ENCODE results near the gene KRT31.
"Not testable (repeated sequence)": the region's sequence is repeated elsewhere in the genome, so short reads cannot be mapped to it uniquely, and the experiment has no call there.

KRT31 gene

DNA sequence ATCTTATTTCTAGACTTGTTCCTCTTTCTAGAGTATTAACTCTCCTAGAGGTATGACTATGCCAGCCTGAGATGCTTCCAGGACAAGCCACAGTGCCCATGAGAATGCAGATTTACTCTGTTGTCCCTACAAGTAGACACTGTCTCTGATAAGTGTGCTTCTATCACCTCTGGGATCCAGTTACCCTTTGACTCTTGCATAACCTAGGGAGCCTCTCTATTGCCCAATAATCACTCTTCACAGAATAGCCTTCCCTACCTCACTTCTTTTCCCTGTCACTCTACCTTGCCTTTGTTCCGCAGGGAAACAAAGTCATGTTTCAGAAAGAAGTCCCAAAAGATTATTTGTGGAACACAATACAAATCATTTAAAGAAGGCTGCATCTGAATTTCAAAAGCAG is 13.7 kb downstream of the KRT31 start:
- Histone ChIP-seq H3K27ac (ENCODE audit: low read length) (no peak overlapping the region), H3K36me3 (ENCODE audit: control insufficient read depth, low read depth, low read length) (no peaks in the 10 kb centered on the region), H3K9ac (ENCODE audit: low read length) (no peak overlapping the region), H3K27me3 (ENCODE audit: control insufficient read depth, insufficient read depth, low read length) (no peaks in the 10 kb centered on the region), H3K4me1 (ENCODE audit: control insufficient read depth, low read depth, low read length) (no peaks in the 10 kb centered on the region), H3K9me3 (ENCODE audit: control insufficient read depth, low read depth, low read length) (no peaks in the 10 kb centered on the region), H3K4me3 (ENCODE audit: low read length) (no peak overlapping the region)

DNA sequence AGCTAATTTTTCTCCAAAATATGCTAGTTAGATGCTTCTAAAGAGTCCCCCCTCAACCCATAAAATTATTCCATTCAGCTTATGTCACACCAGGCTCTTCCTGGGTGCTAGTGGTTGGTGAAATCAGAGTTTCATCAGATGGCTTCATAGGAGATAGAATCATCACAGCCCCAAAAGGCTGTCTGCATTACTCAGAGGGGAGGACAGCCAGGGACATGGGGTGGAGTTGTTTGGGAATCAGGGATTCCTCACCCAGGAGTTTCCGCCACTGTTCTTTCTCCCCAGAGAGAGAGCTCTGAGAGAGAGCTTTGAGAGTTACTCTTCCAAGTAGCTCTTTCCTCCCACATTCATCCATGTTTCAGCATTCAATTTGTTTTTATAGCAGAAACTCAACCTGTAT is 15.0 kb downstream of the KRT31 start:
- Histone ChIP-seq H3K27me3 (ENCODE audit: control insufficient read depth, insufficient read depth, low read length) (no peaks in the 10 kb centered on the region), H3K9ac (ENCODE audit: low read length) (no peak overlapping the region), H3K36me3 (ENCODE audit: control insufficient read depth, low read depth, low read length) (no peaks in the 10 kb centered on the region), H3K4me1 (ENCODE audit: control insufficient read depth, low read depth, low read length) (no peaks in the 10 kb centered on the region), H3K4me3 (ENCODE audit: low read length) (no peak overlapping the region), H3K27ac (ENCODE audit: low read length) (no peak overlapping the region), H3K9me3 (ENCODE audit: control insufficient read depth, low read depth, low read length) (no peaks in the 10 kb centered on the region)

DNA sequence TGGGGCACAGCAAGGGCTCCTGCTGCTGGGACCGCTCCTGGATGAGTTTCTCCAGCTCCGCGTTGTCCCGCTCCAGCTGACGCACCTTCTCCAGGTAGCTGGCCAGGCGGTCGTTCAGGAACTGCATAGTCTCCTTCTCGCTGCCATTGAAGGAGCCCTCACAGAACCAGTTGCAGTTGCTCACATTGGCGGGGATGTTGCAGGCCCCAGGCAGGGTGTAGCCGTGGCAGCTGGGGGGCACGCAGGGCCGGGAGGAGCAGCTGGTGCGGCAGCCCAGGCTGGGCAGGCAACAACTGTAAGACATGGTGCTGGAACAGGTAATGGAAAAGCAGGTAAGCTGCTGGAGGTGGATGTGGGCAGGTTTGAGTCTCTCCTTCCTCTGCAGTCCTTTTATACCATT is 15.5 kb downstream of the KRT31 start, which contains the start of gene KRT34:
Gene KRT34 (minus strand): TSS at position 364 of the 400 bp plus-strand sequence. CDS start 60 bp downstream, at position 304.
- not testable (repeated sequence) for H3K4me3 ChIP-seq (ENCODE audit: low read length); H3K9me3 ChIP-seq (ENCODE audit: control insufficient read depth, low read depth, low read length); H3K4me1 ChIP-seq (ENCODE audit: control insufficient read depth, low read depth, low read length); H3K27ac ChIP-seq (ENCODE audit: low read length); H3K9ac ChIP-seq (ENCODE audit: low read length); H3K36me3 ChIP-seq (ENCODE audit: control insufficient read depth, low read depth, low read length); H3K27me3 ChIP-seq (ENCODE audit: control insufficient read depth, insufficient read depth, low read length)

DNA sequence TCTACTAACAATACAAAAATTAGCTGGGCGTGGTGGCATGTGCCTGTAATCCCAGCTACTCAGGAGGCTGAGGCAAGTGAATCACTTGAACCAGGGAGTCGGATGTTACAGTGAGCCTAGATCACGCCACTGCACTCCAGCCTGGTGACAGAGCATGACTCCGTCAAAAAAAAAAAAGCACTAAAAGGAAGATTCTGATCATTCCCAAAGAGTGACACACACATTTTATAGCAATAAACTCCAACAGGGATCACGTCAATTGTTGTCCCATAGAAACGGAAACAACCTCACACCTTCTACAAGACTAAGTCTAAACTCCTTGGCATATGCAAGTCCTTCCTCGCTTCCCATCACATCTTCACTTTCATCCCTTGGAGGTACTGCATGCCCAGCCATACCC is 17.3 kb downstream of the KRT31 start:
- H3K4me1 ChIP-seq (ENCODE audit: control insufficient read depth, low read depth, low read length); H3K9ac ChIP-seq (ENCODE audit: low read length); H3K36me3 ChIP-seq (ENCODE audit: control insufficient read depth, low read depth, low read length); H3K27ac ChIP-seq (ENCODE audit: low read length); H3K9me3 ChIP-seq (ENCODE audit: control insufficient read depth, low read depth, low read length); H3K4me3 ChIP-seq (ENCODE audit: low read length); H3K27me3 ChIP-seq (ENCODE audit: control insufficient read depth, insufficient read depth, low read length): not testable (repeated sequence)

DNA sequence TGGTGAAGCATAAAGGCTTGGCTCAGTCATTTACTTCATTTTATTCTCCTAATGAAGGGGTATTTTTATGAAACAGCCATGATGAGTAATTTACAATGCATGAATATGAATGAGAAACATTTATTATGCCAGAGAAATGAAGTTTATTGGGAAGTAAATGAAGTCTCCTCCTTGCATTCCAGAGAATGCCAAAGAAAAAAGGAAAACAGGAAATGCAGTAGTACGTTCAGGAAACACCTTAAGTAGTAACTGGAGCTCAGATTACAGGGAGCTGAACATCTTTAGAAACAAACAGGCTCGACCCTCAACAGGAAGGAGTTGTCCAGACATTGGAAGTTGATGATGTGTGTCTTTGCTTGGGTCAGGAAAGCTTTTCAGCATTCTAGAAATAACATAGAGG is 19.9 kb downstream of the KRT31 start:
- no peaks in the 10 kb centered on the region for H3K4me1 ChIP-seq (ENCODE audit: control insufficient read depth, low read depth, low read length)
- no peaks in the 10 kb centered on the region for H3K27me3 ChIP-seq (ENCODE audit: control insufficient read depth, insufficient read depth, low read length)
- no peaks in the 10 kb centered on the region for H3K9me3 ChIP-seq (ENCODE audit: control insufficient read depth, low read depth, low read length)
- no peak overlapping the region for H3K27ac ChIP-seq (ENCODE audit: low read length)
- no peaks in the 10 kb centered on the region for H3K36me3 ChIP-seq (ENCODE audit: control insufficient read depth, low read depth, low read length)
- H3K4me3 ChIP-seq (ENCODE audit: low read length) = no peak overlapping the region
- H3K9ac ChIP-seq (ENCODE audit: low read length) = no peak overlapping the region

DNA sequence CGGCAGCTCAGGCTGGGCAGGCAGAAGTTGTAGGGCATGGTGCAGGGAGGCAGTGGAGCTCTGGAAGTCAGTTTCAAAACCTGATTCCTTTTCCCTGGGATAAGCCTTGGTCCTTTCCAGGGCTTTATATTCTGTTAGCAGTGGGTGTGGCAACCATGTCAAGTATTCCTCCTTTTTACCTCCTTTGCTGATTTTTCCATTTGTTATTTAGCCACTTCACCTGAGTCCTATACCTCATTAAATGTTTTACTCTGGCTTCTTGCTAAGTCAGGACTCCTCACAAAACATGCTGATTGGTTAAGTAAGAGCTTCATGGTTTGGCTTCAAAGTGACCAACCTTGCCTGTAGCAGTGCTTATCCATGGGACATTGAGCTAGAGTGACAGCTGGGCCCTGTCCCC is 27.7 kb downstream of the KRT31 start, which contains the start of gene KRT33B:
Gene KRT33B (minus strand): TSS at position 101 of the 400 bp plus-strand sequence. CDS start 63 bp downstream, at position 38.
- Histone ChIP-seq H3K4me1 (ENCODE audit: control insufficient read depth, low read depth, low read length) (no peaks in the 10 kb centered on the region), H3K27ac (ENCODE audit: low read length) (no peak within 1 kb of the TSS), H3K9me3 (ENCODE audit: control insufficient read depth, low read depth, low read length) (no peaks in the 10 kb centered on the region), H3K36me3 (ENCODE audit: control insufficient read depth, low read depth, low read length) (no peaks in the 10 kb centered on the region), H3K4me3 (ENCODE audit: low read length) (no peak within 1 kb of the TSS), H3K27me3 (ENCODE audit: control insufficient read depth, insufficient read depth, low read length) (no peaks in the 10 kb centered on the region), H3K9ac (ENCODE audit: low read length) (no peak within 1 kb of the TSS)

DNA sequence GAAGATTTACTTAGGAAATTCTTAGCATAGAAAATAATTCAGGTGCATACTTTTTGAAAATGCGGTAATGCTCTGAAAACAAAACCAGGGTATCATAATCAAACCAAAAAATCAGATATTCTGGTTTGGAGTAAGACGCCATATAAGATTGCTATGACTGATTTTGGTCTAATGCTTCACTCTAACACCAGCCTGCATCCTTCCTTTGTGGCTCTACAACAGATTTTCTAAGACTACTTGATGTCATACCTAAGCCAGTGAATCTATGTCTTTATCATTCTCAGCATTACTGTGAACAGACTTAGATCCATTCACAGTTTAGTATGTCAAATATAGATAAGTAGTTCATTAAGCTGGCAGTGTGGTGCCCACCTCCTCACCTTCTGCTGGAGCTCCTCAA is 28.4 kb downstream of the KRT31 start:
- no peak overlapping the region for H3K27ac ChIP-seq (ENCODE audit: low read length)
- no peaks in the 10 kb centered on the region for H3K27me3 ChIP-seq (ENCODE audit: control insufficient read depth, insufficient read depth, low read length)
- no peaks in the 10 kb centered on the region for H3K9me3 ChIP-seq (ENCODE audit: control insufficient read depth, low read depth, low read length)
- no peak overlapping the region for H3K4me3 ChIP-seq (ENCODE audit: low read length)
- no peak overlapping the region for H3K9ac ChIP-seq (ENCODE audit: low read length)
- no peaks in the 10 kb centered on the region for H3K36me3 ChIP-seq (ENCODE audit: control insufficient read depth, low read depth, low read length)
- H3K4me1 ChIP-seq (ENCODE audit: control insufficient read depth, low read depth, low read length) = no peaks in the 10 kb centered on the region

DNA sequence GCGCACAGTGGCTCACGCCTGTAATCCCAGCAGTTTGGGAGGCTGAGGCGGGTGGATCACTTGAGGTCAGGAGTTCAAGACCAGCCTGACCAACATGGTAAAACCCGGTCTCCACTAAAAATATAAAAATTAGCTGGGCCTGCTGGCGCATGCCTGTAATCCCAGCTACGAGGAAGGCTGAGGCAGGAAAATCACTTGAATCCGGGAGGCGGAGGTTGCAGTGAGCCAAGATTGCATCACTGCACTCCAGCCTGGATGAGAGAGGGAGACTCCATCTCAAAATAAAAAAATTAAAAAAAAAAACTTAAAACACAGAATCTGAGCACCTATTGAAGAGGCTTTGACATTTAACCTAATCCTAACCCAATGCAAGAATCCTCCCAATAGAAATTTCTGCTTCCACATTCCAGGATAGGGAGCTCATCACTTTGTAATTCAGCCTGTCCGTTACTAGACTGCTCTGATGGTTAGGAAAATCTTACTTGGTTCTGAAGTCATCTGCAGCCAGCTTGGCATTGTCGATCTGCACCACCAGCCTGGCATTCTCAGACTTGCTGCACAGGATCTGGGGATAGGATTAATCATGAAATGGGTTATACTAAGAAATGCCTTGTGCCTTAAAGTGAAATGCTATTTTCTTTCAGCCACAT is 29.9 kb downstream of the KRT31 start:
- Histone ChIP-seq H3K9ac (ENCODE audit: low read length) (no peak overlapping the region), H3K36me3 (ENCODE audit: control insufficient read depth, low read depth, low read length) (no peaks in the 10 kb centered on the region)

DNA sequence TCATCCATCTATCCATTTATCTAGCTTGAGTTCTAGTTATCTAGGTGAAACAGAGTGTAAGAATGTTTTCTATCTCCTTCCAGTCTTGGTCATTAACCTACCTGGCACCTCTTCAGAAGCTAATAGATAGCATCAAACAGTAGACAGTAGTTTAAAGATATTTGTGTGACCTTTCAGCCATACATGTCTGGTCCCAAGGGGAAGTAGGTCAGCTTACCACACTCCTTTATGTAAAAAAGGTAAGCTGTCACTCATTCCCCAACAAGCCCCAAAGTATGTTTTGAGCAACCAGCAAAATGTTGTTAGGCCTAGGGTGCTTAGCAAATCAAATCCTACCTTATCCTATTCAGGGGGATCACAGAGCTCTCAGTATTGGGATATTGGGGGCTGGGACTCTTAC is 31.3 kb downstream of the KRT31 start:
- no peak overlapping the region for H3K9ac ChIP-seq (ENCODE audit: low read length)
- H3K4me1 ChIP-seq (ENCODE audit: control insufficient read depth, low read depth, low read length) = no peaks in the 10 kb centered on the region
- no peaks in the 10 kb centered on the region for H3K27me3 ChIP-seq (ENCODE audit: control insufficient read depth, insufficient read depth, low read length)
- H3K9me3 ChIP-seq (ENCODE audit: control insufficient read depth, low read depth, low read length) = no peaks in the 10 kb centered on the region
- H3K4me3 ChIP-seq (ENCODE audit: low read length) = no peak overlapping the region
- H3K36me3 ChIP-seq (ENCODE audit: control insufficient read depth, low read depth, low read length) = no peaks in the 10 kb centered on the region
- no peak overlapping the region for H3K27ac ChIP-seq (ENCODE audit: low read length)

More for the DNA sequence above, 29.9 kb downstream of the KRT31 start:
- Histone ChIP-seq H3K27ac (ENCODE audit: low read length) (no peak overlapping the region), H3K4me3 (ENCODE audit: low read length) (no peak overlapping the region), H3K4me1 (ENCODE audit: control insufficient read depth, low read depth, low read length) (no peaks in the 10 kb centered on the region), H3K27me3 (ENCODE audit: control insufficient read depth, insufficient read depth, low read length) (no peaks in the 10 kb centered on the region), H3K9me3 (ENCODE audit: control insufficient read depth, low read depth, low read length) (no peaks in the 10 kb centered on the region)

DNA sequence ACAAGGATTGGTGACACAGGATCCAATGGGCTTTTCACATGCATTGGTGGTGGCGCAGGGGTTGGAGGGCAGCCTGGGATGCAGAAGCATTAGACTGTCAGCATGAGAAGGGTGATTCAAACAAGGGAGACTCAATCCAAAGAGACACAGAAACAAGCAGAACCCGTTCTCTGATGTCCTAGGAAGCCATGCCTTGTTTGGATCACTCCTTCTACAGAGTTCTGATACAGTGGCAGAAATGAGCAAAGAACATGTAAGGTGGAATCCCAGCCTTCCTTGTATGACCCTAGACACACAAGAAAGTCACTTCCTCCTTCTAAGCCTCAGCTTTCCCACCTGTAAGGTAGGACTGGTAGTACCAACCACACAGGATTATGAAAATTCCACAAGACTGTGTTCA is 33.5 kb downstream of the KRT31 start:
- Histone ChIP-seq H3K27ac (ENCODE audit: low read length) (no peak overlapping the region), H3K4me1 (ENCODE audit: control insufficient read depth, low read depth, low read length) (no peaks in the 10 kb centered on the region), H3K9me3 (ENCODE audit: control insufficient read depth, low read depth, low read length) (no peaks in the 10 kb centered on the region), H3K27me3 (ENCODE audit: control insufficient read depth, insufficient read depth, low read length) (no peaks in the 10 kb centered on the region), H3K4me3 (ENCODE audit: low read length) (no peak overlapping the region), H3K9ac (ENCODE audit: low read length) (no peak overlapping the region), H3K36me3 (ENCODE audit: control insufficient read depth, low read depth, low read length) (no peaks in the 10 kb centered on the region)

DNA sequence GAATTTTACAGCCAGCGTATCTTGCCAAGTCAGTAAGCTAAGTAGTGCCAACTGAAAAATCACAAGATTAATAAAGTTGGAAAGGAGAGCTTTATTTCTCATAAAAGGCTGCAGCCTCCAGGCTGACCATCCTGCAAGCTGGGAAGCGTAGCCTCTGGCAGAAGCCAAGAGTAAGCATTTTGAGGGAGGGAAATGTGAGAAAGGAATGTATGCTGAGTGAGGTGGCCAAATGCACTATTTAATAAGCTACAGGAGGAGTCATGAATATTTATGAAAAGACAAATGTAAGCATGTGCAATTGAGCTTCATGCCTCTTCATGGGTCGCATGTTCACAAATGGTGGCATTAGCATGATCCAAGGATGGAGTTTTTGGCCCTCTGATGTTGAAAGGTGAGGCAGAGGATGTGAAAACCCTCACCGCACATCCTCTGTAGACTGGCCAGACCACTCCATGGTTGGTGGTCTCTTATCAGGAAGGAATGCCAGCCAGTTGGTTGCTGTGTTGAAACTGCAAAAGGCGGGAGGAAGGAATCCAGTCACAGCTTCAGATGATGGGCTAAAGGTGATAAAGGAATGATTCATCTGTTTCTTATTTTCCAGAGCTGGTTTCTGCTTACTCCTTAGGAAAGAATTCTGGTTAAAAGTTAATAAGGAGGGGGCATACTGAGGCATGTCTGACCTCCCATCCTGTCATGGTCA is 37.0 kb downstream of the KRT31 start:
- Histone ChIP-seq H3K9me3 (ENCODE audit: control insufficient read depth, low read depth, low read length) (no peaks in the 10 kb centered on the region), H3K36me3 (ENCODE audit: control insufficient read depth, low read depth, low read length) (no peaks in the 10 kb centered on the region), H3K4me3 (ENCODE audit: low read length) (no peak overlapping the region), H3K4me1 (ENCODE audit: control insufficient read depth, low read depth, low read length) (no peaks in the 10 kb centered on the region), H3K9ac (ENCODE audit: low read length) (no peak overlapping the region), H3K27ac (ENCODE audit: low read length) (no peak overlapping the region), H3K27me3 (ENCODE audit: control insufficient read depth, insufficient read depth, low read length) (no peaks in the 10 kb centered on the region)

DNA sequence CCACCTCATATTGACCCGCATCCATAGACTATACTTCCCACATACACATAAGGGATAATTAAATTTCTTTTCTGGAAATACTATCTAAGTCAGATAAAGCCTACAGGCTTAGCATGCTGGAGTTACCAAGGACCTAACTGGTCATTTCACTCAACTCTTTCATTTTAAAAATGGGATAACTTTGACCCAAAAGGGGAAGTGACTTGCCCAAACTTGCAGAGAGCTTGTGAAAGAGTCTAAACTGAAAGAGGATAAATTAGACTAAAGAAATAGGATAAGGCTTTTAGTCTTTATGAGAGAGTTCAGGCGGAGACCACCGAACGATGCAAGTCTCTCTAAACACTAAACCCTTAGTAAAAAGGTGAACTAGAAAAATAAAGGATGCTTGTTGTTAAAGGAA is 42.9 kb downstream of the KRT31 start:
- no peaks in the 10 kb centered on the region for H3K4me1 ChIP-seq (ENCODE audit: control insufficient read depth, low read depth, low read length)
- H3K36me3 ChIP-seq (ENCODE audit: control insufficient read depth, low read depth, low read length) = no peaks in the 10 kb centered on the region
- H3K27me3 ChIP-seq (ENCODE audit: control insufficient read depth, insufficient read depth, low read length) = no peaks in the 10 kb centered on the region
- no peak overlapping the region for H3K27ac ChIP-seq (ENCODE audit: low read length)
- H3K9ac ChIP-seq (ENCODE audit: low read length) = no peak overlapping the region
- no peak overlapping the region for H3K4me3 ChIP-seq (ENCODE audit: low read length)
- H3K9me3 ChIP-seq (ENCODE audit: control insufficient read depth, low read depth, low read length) = no peaks in the 10 kb centered on the region

Measured in iPS-18a (cell line).